Mesendoderm (in vitro differentiated cells): Measurements from ENCODE around the gene SMAD2.
"Not testable (repeated sequence)": the region's sequence is repeated elsewhere in the genome, so short reads cannot be mapped to it uniquely, and the experiment has no call there.

Source experiments
- DNase-seq: peaks from one replicate; pipeline ENCODE4 v3.0.0; 2013
- H2AK5ac ChIP-seq: 2 replicates; pipeline ENCODE4 v1.6.1; 2013; ENCODE audit warnings: low read length, inconsistent platforms
- H2BK120ac ChIP-seq: 2 replicates; pipeline ENCODE4 v1.6.1; 2013; ENCODE audit warnings: low read depth, mild to moderate bottlenecking, low read length, moderate library complexity, mixed read lengths
- H2BK15ac ChIP-seq: replicated peaks from 2 replicates; pipeline ENCODE4 v1.6.1; 2013; ENCODE audit warnings: low read depth, mild to moderate bottlenecking, moderate library complexity
- H2BK5ac ChIP-seq: 2 replicates; pipeline ENCODE4 v1.6.1; 2013; ENCODE audit warnings: low read length, inconsistent platforms
- H3K18ac ChIP-seq: 2 replicates; pipeline ENCODE4 v1.6.1; 2013; ENCODE audit warnings: mild to moderate bottlenecking, low read length, mixed read lengths
- H3K23ac ChIP-seq: one replicate; pipeline ENCODE4 v1.6.1; 2013; ENCODE audit warnings: low read length
- H3K27ac ChIP-seq: 2 replicates; pipeline ENCODE4 v1.5.1; 2013; ENCODE audit warnings: low read depth, mild to moderate bottlenecking, inconsistent platforms, low read length, moderate library complexity
- H3K27me3 ChIP-seq: 2 replicates; pipeline ENCODE4 v1.6.1; 2013; ENCODE audit warnings: low read length, control low read depth, mild to moderate bottlenecking, inconsistent platforms; ENCODE audit not compliant: insufficient read depth, poor library complexity
- H3K36me3 ChIP-seq: 2 replicates; pipeline ENCODE4 v1.6.1; 2013; ENCODE audit warnings: low read length, inconsistent platforms; ENCODE audit not compliant: control insufficient read depth, insufficient read depth
- H3K4ac ChIP-seq: one replicate; pipeline ENCODE4 v1.6.1; 2013; ENCODE audit warnings: low read depth, mild to moderate bottlenecking, low read length, moderate library complexity
- H3K4me1 ChIP-seq: 2 replicates; pipeline ENCODE4 v1.6.1; 2013; ENCODE audit warnings: low read depth, low read length, inconsistent platforms; ENCODE audit not compliant: control insufficient read depth
- H3K4me2 ChIP-seq: 2 replicates; pipeline ENCODE4 v1.6.1; 2013; ENCODE audit warnings: low read length
- H3K4me3 ChIP-seq: 2 replicates; pipeline ENCODE4 v1.5.1; 2013; ENCODE audit warnings: mild to moderate bottlenecking, low read length
- H3K56ac ChIP-seq: one replicate; pipeline ENCODE4 v1.6.1; 2013; ENCODE audit warnings: low read length
- H3K79me1 ChIP-seq: 2 replicates; pipeline ENCODE4 v1.6.1; 2013; ENCODE audit warnings: low read length, inconsistent platforms
- H3K79me2 ChIP-seq: 2 replicates; pipeline ENCODE4 v1.6.1; 2013; ENCODE audit warnings: mild to moderate bottlenecking, low read length; ENCODE audit not compliant: control insufficient read depth, insufficient read depth
- H3K9ac ChIP-seq: 2 replicates; pipeline ENCODE4 v1.6.1; 2013; ENCODE audit warnings: low read length, inconsistent platforms
- H4K5ac ChIP-seq: one replicate; pipeline ENCODE4 v1.6.1; 2013; ENCODE audit warnings: low read length
- H4K8ac ChIP-seq: one replicate; pipeline ENCODE4 v1.6.1; 2013; ENCODE audit warnings: low read depth, mild to moderate bottlenecking, control low read depth, low read length, moderate library complexity
- WGBS: extraction: QIAGEN DNeasy Blood & Tissue Kit; methylation state at CpG from one replicate; pipeline ENCODE4 v1.1.7; 2013; ENCODE audit warnings: low lambda C conversion rate, missing lambda C conversion rate; ENCODE audit not compliant: insufficient coverage; ENCODE audit errors: extremely low coverage; 5-methylcytosine and 5-hydroxymethylcytosine counted together

Gene SMAD2

GRCh38 chr18:47775961-47776360, 154.5 kb downstream of the SMAD2 start:
- Histone ChIP-seq H3K56ac (no peak overlapping the region), H3K4me1 (no peaks in the 10 kb centered on the region), H3K4ac (no peak overlapping the region), H3K79me2 (no peaks in the 10 kb centered on the region), H3K18ac (no peak overlapping the region), H3K4me3 (no peak overlapping the region), H2BK15ac (no peak overlapping the region), H3K36me3 (no peaks in the 10 kb centered on the region), H4K8ac (no peak overlapping the region), H3K23ac (no peak overlapping the region), H2BK120ac (no peak overlapping the region), H2AK5ac (no peak overlapping the region), H3K79me1 (no peaks in the 10 kb centered on the region), H4K5ac (no peak overlapping the region), H3K9ac (no peak overlapping the region), H2BK5ac (no peak overlapping the region), H3K27ac (no peak overlapping the region), H3K4me2 (no peak overlapping the region), H3K27me3 (no peaks in the 10 kb centered on the region)
- no CpG with 5 or more reads among the region's 5 CpGs for WGBS
- DNase-seq, result peak; percentile 20

- no CpG with 5 or more reads among the region's 2 CpGs for WGBS
- Histone ChIP-seq H3K4me3 (no peak overlapping the region), H4K8ac (no peak overlapping the region), H2BK5ac (no peak overlapping the region), H3K4me2 (no peak overlapping the region), H3K18ac (no peak overlapping the region), H3K56ac (no peak overlapping the region), H3K9ac (no peak overlapping the region), H4K5ac (no peak overlapping the region), H3K4ac (no peak overlapping the region), H3K23ac (no peak overlapping the region), H3K79me1 (no peaks in the 10 kb centered on the region), H2AK5ac (no peak overlapping the region), H3K27me3 (no peaks in the 10 kb centered on the region), H3K36me3 (no peaks in the 10 kb centered on the region), H2BK15ac (no peak overlapping the region), H3K79me2 (no peaks in the 10 kb centered on the region), H3K27ac (no peak overlapping the region), H3K4me1 (no peaks in the 10 kb centered on the region), H2BK120ac (no peak overlapping the region)
- no peak for DNase-seq
Observed at GRCh38 chr18:47773931-47774330, 156.5 kb downstream of the SMAD2 start.

GRCh38 chr18:47772374-47773248, 157.8 kb downstream of the SMAD2 start:
- no peaks in the 10 kb centered on the region for H3K79me1 ChIP-seq
- no peak overlapping the region for H2BK5ac ChIP-seq
- no peak overlapping the region for H3K27ac ChIP-seq
- WGBS, result no CpG with 5 or more reads among the region's 16 CpGs
- H3K36me3 ChIP-seq, result no peaks in the 10 kb centered on the region
- H2BK120ac ChIP-seq, result no peak overlapping the region
- H2BK15ac ChIP-seq, result no peak overlapping the region
- no peak overlapping the region for H3K9ac ChIP-seq
- H3K4me2 ChIP-seq, result no peak overlapping the region
- DNase-seq, result peak; percentile 87
- no peaks in the 10 kb centered on the region for H3K27me3 ChIP-seq
- no peak overlapping the region for H3K18ac ChIP-seq
- H2AK5ac ChIP-seq, result peak overlapping the region; percentile 2
- peak overlapping the region; percentile 68 for H3K56ac ChIP-seq
- no peak overlapping the region for H3K4me3 ChIP-seq
- no peaks in the 10 kb centered on the region for H3K4me1 ChIP-seq
- H4K8ac ChIP-seq, result no peak overlapping the region
- H3K4ac ChIP-seq, result peak overlapping the region; percentile 22
- H4K5ac ChIP-seq, result peak overlapping the region; percentile 3
- H3K79me2 ChIP-seq, result no peaks in the 10 kb centered on the region
- no peak overlapping the region for H3K23ac ChIP-seq

- H3K9ac ChIP-seq, result no peak overlapping the region
Observed at GRCh38 chr18:47771922-47772321, 158.5 kb downstream of the SMAD2 start.

GRCh38 chr18:47767699-47768098, 162.8 kb downstream of the SMAD2 start:
- no peak for DNase-seq
- Histone ChIP-seq H3K27ac (no peak overlapping the region), H3K18ac (no peak overlapping the region), H2BK5ac (no peak overlapping the region), H2AK5ac (no peak overlapping the region), H3K4me3 (no peak overlapping the region), H3K79me1 (no peaks in the 10 kb centered on the region), H3K4ac (no peak overlapping the region), H3K27me3 (no peaks in the 10 kb centered on the region), H4K8ac (no peak overlapping the region), H4K5ac (no peak overlapping the region), H3K9ac (no peak overlapping the region), H3K4me2 (no peak overlapping the region), H3K36me3 (no peaks in the 10 kb centered on the region), H2BK15ac (no peak overlapping the region), H3K4me1 (no peaks in the 10 kb centered on the region), H2BK120ac (no peak overlapping the region), H3K79me2 (no peaks in the 10 kb centered on the region), H3K23ac (no peak overlapping the region), H3K56ac (no peak overlapping the region)
- WGBS, result no CpG with 5 or more reads among the region's 2 CpGs

More at GRCh38 chr18:47771922-47772321, 158.5 kb downstream of the SMAD2 start:
- Histone ChIP-seq H3K27me3 (no peaks in the 10 kb centered on the region), H4K8ac (no peak overlapping the region), H3K4ac (no peak overlapping the region), H3K36me3 (no peaks in the 10 kb centered on the region), H3K79me2 (no peaks in the 10 kb centered on the region), H3K4me3 (no peak overlapping the region), H3K79me1 (no peaks in the 10 kb centered on the region), H3K4me2 (no peak overlapping the region), H2AK5ac (peak overlapping the region; percentile 2), H4K5ac (no peak overlapping the region), H3K56ac (no peak overlapping the region), H2BK15ac (no peak overlapping the region), H3K23ac (no peak overlapping the region), H3K27ac (no peak overlapping the region), H2BK120ac (no peak overlapping the region), H2BK5ac (no peak overlapping the region), H3K4me1 (no peaks in the 10 kb centered on the region), H3K18ac (no peak overlapping the region)
- WGBS, result no CpG with 5 or more reads among the region's 3 CpGs
- DNase-seq, result no peak

- not testable (repeated sequence) for H3K56ac ChIP-seq, H3K9ac ChIP-seq, H3K23ac ChIP-seq, H3K79me1 ChIP-seq, H3K18ac ChIP-seq, H2BK15ac ChIP-seq, H3K27ac ChIP-seq, H2BK5ac ChIP-seq, H3K36me3 ChIP-seq, DNase-seq, H3K4me3 ChIP-seq, H3K79me2 ChIP-seq, H4K5ac ChIP-seq, H3K27me3 ChIP-seq, H2AK5ac ChIP-seq, H3K4me1 ChIP-seq, H2BK120ac ChIP-seq, H3K4ac ChIP-seq, H3K4me2 ChIP-seq, H4K8ac ChIP-seq
- no CpG with 5 or more reads among the region's 3 CpGs for WGBS
Observed at GRCh38 chr18:47767198-47767597, 163.3 kb downstream of the SMAD2 start.
